Measurements from ENCODE around the gene ANKS1A.

DNA sequence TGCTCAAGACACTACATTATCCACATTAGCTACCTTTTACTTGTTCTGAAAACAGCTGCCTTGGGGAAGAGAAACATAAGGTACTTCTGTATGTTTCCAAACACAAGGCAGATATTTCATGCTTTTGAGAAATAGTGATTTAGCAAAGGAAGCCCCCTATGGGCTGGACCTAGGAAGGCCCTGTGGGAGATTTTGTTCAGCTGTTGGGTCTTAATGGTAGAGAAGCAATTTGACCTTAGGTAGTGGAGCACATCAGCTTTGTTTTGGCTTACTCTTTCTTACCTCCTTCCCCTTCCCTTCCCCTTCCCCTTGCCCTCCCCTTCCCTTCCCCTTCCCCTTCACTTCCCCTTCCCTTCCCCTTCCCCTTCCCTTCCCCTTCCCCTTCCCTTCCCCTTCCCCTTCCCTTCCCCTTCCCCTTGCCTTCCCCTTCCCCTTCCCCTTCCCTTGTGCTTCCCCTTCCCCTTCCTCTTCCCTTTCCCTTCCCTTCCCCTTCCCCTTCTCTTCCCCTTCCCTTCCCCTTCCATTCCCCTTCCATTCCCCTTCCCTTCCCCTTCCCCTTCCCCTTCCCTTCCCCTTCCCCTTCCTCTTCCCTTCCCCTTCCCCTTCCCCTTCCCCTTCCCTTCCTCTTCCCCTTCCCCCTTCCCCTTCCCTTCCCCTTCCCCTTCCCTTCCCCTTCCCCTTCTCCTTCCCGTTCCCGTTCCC, 84.6 kb downstream of the ANKS1A start:
- TF ChIP-seq TAF1 (IDR thresholded peaks at IDR 0.05; ENCODE audit: low read depth), result no peak
- no peak for TF ChIP-seq EP300 (IDR thresholded peaks at IDR 0.05; ENCODE audit: borderline replicate concordance)
- TF ChIP-seq EGR1 (IDR thresholded peaks at IDR 0.05), result no peak
- no peak for TF ChIP-seq CEBPB (IDR thresholded peaks at IDR 0.05)
- TF ChIP-seq ZBTB7A (IDR thresholded peaks at IDR 0.05; ENCODE audit: low read depth), result no peak
- TF ChIP-seq, protein P1, sequence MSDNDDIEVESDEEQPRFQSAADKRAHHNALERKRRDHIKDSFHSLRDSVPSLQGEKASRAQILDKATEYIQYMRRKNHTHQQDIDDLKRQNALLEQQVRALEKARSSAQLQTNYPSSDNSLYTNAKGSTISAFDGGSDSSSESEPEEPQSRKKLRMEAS (IDR thresholded peaks at IDR 0.05), result no peak
- no peak for TF ChIP-seq CREB1 (IDR thresholded peaks at IDR 0.05; ENCODE audit: low read depth)
- TF ChIP-seq RAD21 (IDR thresholded peaks at IDR 0.05; ENCODE audit: low read depth), result no peak
- no peak for TF ChIP-seq NFIC (IDR thresholded peaks at IDR 0.05)
- TF ChIP-seq, protein P2, sequence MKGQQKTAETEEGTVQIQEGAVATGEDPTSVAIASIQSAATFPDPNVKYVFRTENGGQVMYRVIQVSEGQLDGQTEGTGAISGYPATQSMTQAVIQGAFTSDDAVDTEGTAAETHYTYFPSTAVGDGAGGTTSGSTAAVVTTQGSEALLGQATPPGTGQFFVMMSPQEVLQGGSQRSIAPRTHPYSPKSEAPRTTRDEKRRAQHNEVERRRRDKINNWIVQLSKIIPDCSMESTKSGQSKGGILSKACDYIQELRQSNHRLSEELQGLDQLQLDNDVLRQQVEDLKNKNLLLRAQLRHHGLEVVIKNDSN (IDR thresholded peaks at IDR 0.05), result no peak
- TF ChIP-seq, protein P3, sequence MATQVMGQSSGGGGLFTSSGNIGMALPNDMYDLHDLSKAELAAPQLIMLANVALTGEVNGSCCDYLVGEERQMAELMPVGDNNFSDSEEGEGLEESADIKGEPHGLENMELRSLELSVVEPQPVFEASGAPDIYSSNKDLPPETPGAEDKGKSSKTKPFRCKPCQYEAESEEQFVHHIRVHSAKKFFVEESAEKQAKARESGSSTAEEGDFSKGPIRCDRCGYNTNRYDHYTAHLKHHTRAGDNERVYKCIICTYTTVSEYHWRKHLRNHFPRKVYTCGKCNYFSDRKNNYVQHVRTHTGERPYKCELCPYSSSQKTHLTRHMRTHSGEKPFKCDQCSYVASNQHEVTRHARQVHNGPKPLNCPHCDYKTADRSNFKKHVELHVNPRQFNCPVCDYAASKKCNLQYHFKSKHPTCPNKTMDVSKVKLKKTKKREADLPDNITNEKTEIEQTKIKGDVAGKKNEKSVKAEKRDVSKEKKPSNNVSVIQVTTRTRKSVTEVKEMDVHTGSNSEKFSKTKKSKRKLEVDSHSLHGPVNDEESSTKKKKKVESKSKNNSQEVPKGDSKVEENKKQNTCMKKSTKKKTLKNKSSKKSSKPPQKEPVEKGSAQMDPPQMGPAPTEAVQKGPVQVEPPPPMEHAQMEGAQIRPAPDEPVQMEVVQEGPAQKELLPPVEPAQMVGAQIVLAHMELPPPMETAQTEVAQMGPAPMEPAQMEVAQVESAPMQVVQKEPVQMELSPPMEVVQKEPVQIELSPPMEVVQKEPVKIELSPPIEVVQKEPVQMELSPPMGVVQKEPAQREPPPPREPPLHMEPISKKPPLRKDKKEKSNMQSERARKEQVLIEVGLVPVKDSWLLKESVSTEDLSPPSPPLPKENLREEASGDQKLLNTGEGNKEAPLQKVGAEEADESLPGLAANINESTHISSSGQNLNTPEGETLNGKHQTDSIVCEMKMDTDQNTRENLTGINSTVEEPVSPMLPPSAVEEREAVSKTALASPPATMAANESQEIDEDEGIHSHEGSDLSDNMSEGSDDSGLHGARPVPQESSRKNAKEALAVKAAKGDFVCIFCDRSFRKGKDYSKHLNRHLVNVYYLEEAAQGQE (IDR thresholded peaks at IDR 0.05; ENCODE audit: low read depth), result no peak
